HG02610 (cell line): ENCODE data around the gene CALHM6.
"Not testable (repeated sequence)": the region's sequence is repeated elsewhere in the genome, so short reads cannot be mapped to it uniquely, and the experiment has no call there.

ENCODE experiments used
- ATAC-seq: cut with Tn5 transposase; IDR thresholded peaks from one replicate; pipeline ENCODE4 v1.9.1; 2021; ENCODE audit warnings: mild to moderate bottlenecking, moderate library complexity; ENCODE audit not compliant: unreplicated experiment

CALHM6 gene

GRCh38 chr6:116475141-116475540 is 14.0 kb downstream of the CALHM6 start:
- ATAC-seq: no peak

- peak; percentile 100 for ATAC-seq
Observed at GRCh38 chr6:116476002-116476678, 15.0 kb downstream of the CALHM6 start.

GRCh38 chr6:116482780-116483179 is 21.6 kb downstream of the CALHM6 start:
- ATAC-seq: no peak

GRCh38 chr6:116483616-116484015 is 22.4 kb downstream of the CALHM6 start:
- ATAC-seq: no peak

- no peak for ATAC-seq
Observed at GRCh38 chr6:116485559-116486184, 24.5 kb downstream of the CALHM6 start.

GRCh38 chr6:116491610-116492330 is 30.6 kb downstream of the CALHM6 start:
- no peak for ATAC-seq

- no peak for ATAC-seq
Observed at GRCh38 chr6:116492331-116493067, 31.3 kb downstream of the CALHM6 start.

- not testable (repeated sequence) for ATAC-seq
Observed at GRCh38 chr6:116495161-116495560, 34.0 kb downstream of the CALHM6 start.

GRCh38 chr6:116497113-116497676 is 36.0 kb downstream of the CALHM6 start:
- ATAC-seq: no peak

GRCh38 chr6:116500969-116501433 is 39.8 kb downstream of the CALHM6 start:
- ATAC-seq: no peak

- ATAC-seq: no peak
Observed at GRCh38 chr6:116507324-116507723, 46.1 kb downstream of the CALHM6 start.

- ATAC-seq: no peak
Observed at GRCh38 chr6:116508527-116508926, 47.4 kb downstream of the CALHM6 start.

- ATAC-seq: peak; percentile 10
Observed at GRCh38 chr6:116511424-116512110, 50.4 kb downstream of the CALHM6 start, which contains the start of gene CALHM5. TSS of gene CALHM5 (plus strand) at chr6:116511639. CDS start at chr6:116511697, 58 bp downstream.

- peak; percentile 53 for ATAC-seq
Observed at GRCh38 chr6:116512111-116512559, 51.0 kb downstream of the CALHM6 start.

- no peak for ATAC-seq
Observed at GRCh38 chr6:116512734-116513133, 51.6 kb downstream of the CALHM6 start.
